Measurements from ENCODE around the gene RNF38.

RNF38 gene

GRCh38 chr9:36337002-36337401 is 63.1 kb downstream of the RNF38 start:
- no peak for DNase-seq (ENCODE audit: low read depth in 2 of 2)
- no peak overlapping the region for H3K4me3 ChIP-seq (replicated peaks in 1 of 2; ENCODE audit: low read depth in 2 of 2, low read length in 2 of 2)
- no peak for TF ChIP-seq CTCF (IDR thresholded peaks at IDR 0.05; ENCODE audit: low read depth, low read length)

GRCh38 chr9:36336131-36336907 is 63.8 kb downstream of the RNF38 start:
- no peak for TF ChIP-seq CTCF (IDR thresholded peaks at IDR 0.05; ENCODE audit: low read depth, low read length)
- no peak overlapping the region for H3K4me3 ChIP-seq (replicated peaks in 1 of 2; ENCODE audit: low read depth in 2 of 2, low read length in 2 of 2)
- peak; percentile 26 to 52 for DNase-seq (ENCODE audit: low read depth in 2 of 2)

GRCh38 chr9:36332006-36332405 is 68.1 kb downstream of the RNF38 start:
- peak in 1 of 2 donors; percentile 46 for DNase-seq (ENCODE audit: low read depth in 2 of 2)
- no peak for TF ChIP-seq CTCF (IDR thresholded peaks at IDR 0.05; ENCODE audit: low read depth, low read length)
- H3K4me3 ChIP-seq (replicated peaks in 1 of 2; ENCODE audit: low read depth in 2 of 2, low read length in 2 of 2): no peak overlapping the region

- peak; percentile 87 for DNase-seq (ENCODE audit: low read depth in 2 of 2)
- peak; percentile 75 for TF ChIP-seq CTCF (IDR thresholded peaks at IDR 0.05; ENCODE audit: low read depth, low read length)
- H3K4me3 ChIP-seq (replicated peaks in 1 of 2; ENCODE audit: low read depth in 2 of 2, low read length in 2 of 2): no peak overlapping the region
Measured at GRCh38 chr9:36328798-36329411, 71.2 kb downstream of the RNF38 start.

- no peak for TF ChIP-seq CTCF (IDR thresholded peaks at IDR 0.05; ENCODE audit: low read depth, low read length)
- DNase-seq (ENCODE audit: low read depth in 2 of 2): no peak
Measured at GRCh38 chr9:36325081-36325828, 74.8 kb downstream of the RNF38 start.

GRCh38 chr9:36323926-36324325 is 76.1 kb downstream of the RNF38 start:
- no peak for DNase-seq (ENCODE audit: low read depth in 2 of 2)
- no peak for TF ChIP-seq CTCF (IDR thresholded peaks at IDR 0.05; ENCODE audit: low read depth, low read length)
- H3K4me3 ChIP-seq (replicated peaks in 1 of 2; ENCODE audit: low read depth in 2 of 2, low read length in 2 of 2): no peak overlapping the region

More at GRCh38 chr9:36325081-36325828, 74.8 kb downstream of the RNF38 start:
- no peak overlapping the region for H3K4me3 ChIP-seq (replicated peaks in 1 of 2; ENCODE audit: low read depth in 2 of 2, low read length in 2 of 2)
